Hematopoietic multipotent progenitor cell treated with erythropoietin and hydrocortisone succinate and interleukin-3 and kit ligand, for 6 days (in vitro differentiated cells): ENCODE measurements around the gene PRDM16.
A peak's percentile ranks its signal among the peaks of the same experiment; 100 is the strongest.

Experiments
- DNase-seq: peaks from one replicate; pipeline ENCODE4 v3.0.0-alpha.2; 2015

Gene PRDM16

GRCh38 chr1:3483801-3484444 is 414.9 kb downstream of the PRDM16 start:
- peak; percentile 55 for DNase-seq

- no peak for DNase-seq
These were observed 416.0 kb downstream of the PRDM16 start for GRCh38 chr1:3485016-3485415.
